Body of pancreas (tissue), 4 donors: ENCODE data around the gene GUSB. TPM values are rescaled to one million over a fixed set of nuclear protein-coding genes. Genes with fewer than 3 reads are reported as not detected.
"Not testable (repeated sequence)": the region's sequence is repeated elsewhere in the genome, so short reads cannot be mapped to it uniquely, and the experiment has no call there.

Experiments
- ATAC-seq: fragments of 150-250 bp; one replicate; pipeline ENCODE4 v1.9.1; 2016
- DNase-seq, 4 donors: peaks; one replicate each; pipeline ENCODE4 v3.0.0-alpha.2; 2019
- H3K27ac ChIP-seq, 4 donors: fragments of 200-600 bp; sonication (generic); 1 replicate in 3 of 4; 2 replicates in 1 of 4; pipeline versions ENCODE4 v1.5.1 to v1.6.1; 2016 to 2019; ENCODE audit warnings: mild to moderate bottlenecking in 1 of 4, mixed read lengths in 1 of 4, moderate library complexity in 1 of 4
- H3K27me3 ChIP-seq, 2 donors: fragments of 200-600 bp; sonication (generic); one replicate each; pipeline ENCODE4 v1.6.0; 2016; ENCODE audit warnings: mild to moderate bottlenecking in 1 of 2
- H3K36me3 ChIP-seq, 2 donors: fragments of 200-600 bp; sonication (generic); replicated peaks in 1 of 2; 2 replicates each; pipeline ENCODE4 v1.5.1; 2016; ENCODE audit warnings: low read depth in 2 of 2; ENCODE audit not compliant: insufficient read depth in 1 of 2
- H3K4me1 ChIP-seq: fragments of 200-600 bp; sonication (generic); one replicate; pipeline ENCODE4 v1.6.0; 2016
- H3K4me3 ChIP-seq, 2 donors: fragments of 200-600 bp; sonication (generic); 1 replicate in 1 of 2; 2 replicates in 1 of 2; pipeline ENCODE4 v1.5.1; 2016 to 2019
- H3K9me3 ChIP-seq, 3 donors: fragments of 200-600 bp; sonication (generic); 1 replicate in 2 of 3; 2 replicates in 1 of 3; pipeline ENCODE4 v1.5.1; 2016
- POLR2A ChIP-seq, 3 donors: fragments of 450-650 bp; IDR thresholded peaks; one replicate each; pipeline ENCODE4 v1.6.1; 2016; ENCODE audit warnings: antibody characterized with exemption in 3 of 3, mild to moderate bottlenecking in 2 of 3
- WGBS, 2 donors: methylation state at CpG; one replicate each; pipeline ENCODE4 v1.1.5; 2017; 5-methylcytosine and 5-hydroxymethylcytosine counted together
- intact Hi-C: fragments of 100-400 bp; cut with DNase I; formaldehyde crosslinking; loops from one replicate; pipeline ENCODE4 v1.15.1; 2023
- total RNA-seq, 2 donors: library from RNA; depleted of rRNA; stranded (reverse); fragments of >200 nt; gene quantifications; one replicate each; pipeline ENCODE4 v1.1.0, GENCODE V29; 2016
- TF ChIP-seq, protein P1 (sequence below), 7 experiments: fragments of 450-650 bp in 4 of 7; fragments of 200-600 bp in 3 of 7; sonication (generic) in 3 of 7; IDR thresholded peaks; one replicate each; pipeline ENCODE4 v1.5.1; 2016 to 2019; ENCODE audit warnings: antibody characterized with exemption in 7 of 7

The GUSB gene
- total RNA-seq, result 10 to 100 TPM; 27.0 to 50.8 TPM

DNA sequence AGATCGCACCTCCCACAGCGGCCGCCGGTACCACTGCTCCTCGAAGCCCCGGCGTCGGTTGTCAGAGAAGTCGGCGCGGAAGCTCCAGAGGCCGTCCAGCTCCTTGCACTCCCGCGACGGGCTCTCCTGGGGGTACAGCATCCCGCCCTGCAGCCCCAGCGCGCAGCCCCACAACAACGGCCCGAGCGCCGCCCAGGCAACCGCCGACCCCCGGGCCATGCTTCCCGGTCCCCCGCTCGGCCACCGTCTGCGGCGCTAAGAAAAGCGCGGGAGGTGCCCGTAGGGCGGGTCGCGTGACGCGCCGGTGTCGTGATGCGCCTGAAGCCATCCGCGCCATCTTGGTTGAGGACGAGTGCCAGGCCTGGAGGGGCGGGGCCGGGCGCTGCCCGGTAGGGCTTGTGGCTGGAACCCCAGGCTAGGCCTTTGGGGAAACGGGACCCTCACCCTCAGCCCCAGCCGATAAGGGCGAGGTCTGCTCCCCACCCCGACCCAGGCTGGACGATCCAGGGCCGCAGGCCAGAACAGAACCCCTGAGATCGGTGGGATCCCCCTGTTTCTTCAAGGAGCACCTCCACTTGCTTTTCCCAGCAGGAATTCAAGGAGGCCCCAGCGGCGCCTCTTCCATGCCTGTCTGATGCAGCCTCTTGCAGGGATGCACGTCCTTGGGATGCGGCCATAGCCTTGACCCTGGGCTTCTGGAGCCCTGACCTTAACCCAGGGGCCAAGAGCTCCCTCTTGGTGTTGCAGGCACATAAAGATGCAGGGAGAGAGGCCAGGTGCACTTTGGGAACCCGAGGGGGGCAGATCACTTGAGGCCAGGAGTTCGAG, at the start of gene GUSB:
Gene GUSB, minus strand, starts transcription at position 249 of the 828 bp plus-strand sequence. Its CDS starts 30 bp downstream, at position 219.
- DNase-seq (peak; percentile 91 to 93 (median 92)), ATAC-seq (peak; percentile 99)
- H3K27me3 ChIP-seq, result no peaks in the 10 kb centered on the region
- peaks cover 16% of the 10 kb centered on the region for H3K4me1 ChIP-seq
- TF ChIP-seq, protein P1, sequence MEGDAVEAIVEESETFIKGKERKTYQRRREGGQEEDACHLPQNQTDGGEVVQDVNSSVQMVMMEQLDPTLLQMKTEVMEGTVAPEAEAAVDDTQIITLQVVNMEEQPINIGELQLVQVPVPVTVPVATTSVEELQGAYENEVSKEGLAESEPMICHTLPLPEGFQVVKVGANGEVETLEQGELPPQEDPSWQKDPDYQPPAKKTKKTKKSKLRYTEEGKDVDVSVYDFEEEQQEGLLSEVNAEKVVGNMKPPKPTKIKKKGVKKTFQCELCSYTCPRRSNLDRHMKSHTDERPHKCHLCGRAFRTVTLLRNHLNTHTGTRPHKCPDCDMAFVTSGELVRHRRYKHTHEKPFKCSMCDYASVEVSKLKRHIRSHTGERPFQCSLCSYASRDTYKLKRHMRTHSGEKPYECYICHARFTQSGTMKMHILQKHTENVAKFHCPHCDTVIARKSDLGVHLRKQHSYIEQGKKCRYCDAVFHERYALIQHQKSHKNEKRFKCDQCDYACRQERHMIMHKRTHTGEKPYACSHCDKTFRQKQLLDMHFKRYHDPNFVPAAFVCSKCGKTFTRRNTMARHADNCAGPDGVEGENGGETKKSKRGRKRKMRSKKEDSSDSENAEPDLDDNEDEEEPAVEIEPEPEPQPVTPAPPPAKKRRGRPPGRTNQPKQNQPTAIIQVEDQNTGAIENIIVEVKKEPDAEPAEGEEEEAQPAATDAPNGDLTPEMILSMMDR (IDR thresholded peaks at IDR 0.05), result peak in 2 of 7 experiments; percentile 16 to 17
- peak; percentile 49 to 74 (median 67) for TF ChIP-seq POLR2A (IDR thresholded peaks at IDR 0.05)
- H3K36me3 ChIP-seq, result no peaks in the 10 kb centered on the region
- intact Hi-C loops, result no loop called here
- 4 to 21% methylated on average over 6 to 61 of the region's 62 CpGs for WGBS, 2 donors
- H3K9me3 ChIP-seq, result no peaks in the 10 kb centered on the region
- H3K27ac ChIP-seq, result peak within 1 kb of the TSS in 3 of 4 donors; percentile 52 to 75 (median 72)
- peak within 1 kb of the TSS; percentile 24 to 98 for H3K4me3 ChIP-seq

DNA sequence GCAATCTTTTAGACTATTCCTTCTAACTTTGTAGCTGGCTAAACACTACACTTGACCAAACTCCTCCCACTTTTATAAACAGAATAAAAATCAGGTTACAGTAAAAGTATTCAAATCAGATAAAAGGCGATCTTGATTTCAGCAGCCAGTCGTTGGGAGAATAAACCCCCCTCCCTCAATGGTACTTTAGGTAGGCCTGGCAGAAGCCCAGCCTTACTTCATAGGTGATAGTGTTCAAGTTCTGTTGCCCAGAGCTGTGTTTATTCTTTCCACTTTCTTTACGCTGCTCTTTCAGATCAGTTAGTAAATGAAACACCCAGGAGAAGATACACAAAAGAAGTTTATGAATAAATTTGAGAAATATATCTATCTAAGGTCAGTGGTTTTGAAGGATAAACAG, 46.3 kb upstream of the GUSB start:
- H3K4me3 ChIP-seq, DNase-seq, H3K27me3 ChIP-seq, ATAC-seq, H3K4me1 ChIP-seq, intact Hi-C loops, H3K9me3 ChIP-seq, H3K27ac ChIP-seq, H3K36me3 ChIP-seq: not testable (repeated sequence)
- 44 to 47% methylated on average over 3 of the region's 3 CpGs for WGBS, 2 donors

DNA sequence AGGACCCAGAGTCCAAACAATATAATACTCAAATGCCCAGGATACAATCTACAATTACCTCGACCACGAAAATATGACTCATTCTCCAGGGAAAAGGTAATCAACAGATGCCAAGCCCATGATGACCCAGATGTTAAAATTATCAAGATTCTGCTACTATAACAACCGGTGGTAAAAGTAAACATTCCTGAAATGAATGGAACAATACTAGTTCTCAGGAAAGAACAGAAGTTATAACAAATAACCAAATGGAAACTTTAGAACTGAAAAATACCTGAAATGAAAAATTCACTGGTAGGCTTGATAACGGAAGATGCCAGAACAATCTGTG, 34.1 kb upstream of the GUSB start:
- no peak for DNase-seq
- no peaks in the 10 kb centered on the region for H3K27me3 ChIP-seq
- intact Hi-C loops, result no loop called here
- WGBS, 2 donors, result 24 to 30% methylated on average over 4 of the region's 4 CpGs
- TF ChIP-seq, protein P1 (IDR thresholded peaks at IDR 0.05), result no peak
- TF ChIP-seq POLR2A (IDR thresholded peaks at IDR 0.05), result no peak
- H3K36me3 ChIP-seq, result no peaks in the 10 kb centered on the region
- no peaks in the 10 kb centered on the region for H3K4me1 ChIP-seq
- no peak overlapping the region for H3K4me3 ChIP-seq
- no peak for ATAC-seq
- H3K9me3 ChIP-seq, result no peaks in the 10 kb centered on the region
- H3K27ac ChIP-seq, result no peak overlapping the region

DNA sequence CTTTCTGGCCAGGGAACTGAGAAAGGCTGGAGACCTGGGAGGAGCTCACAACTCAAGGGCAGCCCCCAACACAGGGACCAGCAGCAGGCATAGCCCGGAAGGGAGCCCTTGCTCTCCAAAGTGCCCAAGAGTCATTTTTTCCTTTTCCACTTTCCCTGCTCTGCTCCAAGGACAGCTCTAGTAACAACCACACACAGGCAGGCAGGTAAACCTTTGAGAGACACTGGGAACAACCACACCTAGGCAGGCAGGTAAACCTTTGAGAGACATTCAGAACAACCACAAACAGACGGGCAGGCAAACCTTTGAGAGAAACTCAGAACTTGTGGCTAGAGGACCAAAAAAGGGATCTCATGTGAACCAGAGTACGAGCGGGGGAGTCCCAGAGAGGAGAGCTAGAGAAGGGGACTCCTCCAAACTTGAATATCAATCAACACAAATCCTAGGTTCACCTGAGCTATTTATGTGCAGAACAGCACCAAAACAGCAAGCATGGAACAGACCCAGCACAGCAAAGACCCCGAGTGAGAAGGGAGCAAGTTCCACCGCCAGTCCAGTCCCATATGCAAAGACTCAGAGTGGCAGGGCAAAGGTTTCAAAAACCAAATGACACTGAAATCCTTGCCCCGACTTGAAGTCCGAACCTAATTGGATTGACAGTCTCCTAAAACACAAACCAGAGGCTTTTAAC, 33.6 kb upstream of the GUSB start:
- Histone ChIP-seq H3K4me3 (no peak overlapping the region), H3K27ac (no peak overlapping the region), H3K36me3 (no peaks in the 10 kb centered on the region), H3K4me1 (no peaks in the 10 kb centered on the region), H3K9me3 (no peaks in the 10 kb centered on the region), H3K27me3 (no peaks in the 10 kb centered on the region)
- ATAC-seq, result no peak
- TF ChIP-seq, protein P1 (IDR thresholded peaks at IDR 0.05), result no peak
- TF ChIP-seq POLR2A (IDR thresholded peaks at IDR 0.05), result no peak
- intact Hi-C loops, result no loop called here
- no peak for DNase-seq
- WGBS, 2 donors, result 77 to 83% methylated on average over 8 of the region's 8 CpGs

DNA sequence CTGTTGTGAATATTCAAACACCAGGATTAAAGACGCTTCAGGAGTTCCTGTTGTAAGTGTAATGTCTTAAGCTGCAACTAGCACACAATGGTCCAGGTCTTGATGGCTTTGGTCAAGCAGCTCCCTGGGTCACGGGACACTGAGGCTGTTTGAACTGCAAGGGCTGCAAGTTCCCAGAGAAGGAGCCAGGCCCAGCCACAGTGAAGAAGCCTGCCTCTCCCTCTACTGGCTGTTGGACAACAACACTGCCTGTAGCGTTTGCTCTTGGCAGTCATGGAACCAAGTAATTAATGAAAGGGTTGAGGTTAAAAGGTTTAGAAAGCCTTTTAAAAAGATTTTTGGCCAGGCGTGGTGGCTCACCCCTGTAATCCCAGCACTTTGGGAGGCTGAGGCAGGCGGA, 31.9 kb upstream of the GUSB start:
- no peaks in the 10 kb centered on the region for H3K36me3 ChIP-seq
- no peaks in the 10 kb centered on the region for H3K4me1 ChIP-seq
- DNase-seq (peak; percentile 14 to 37 (median 28)), ATAC-seq (no peak)
- TF ChIP-seq POLR2A (IDR thresholded peaks at IDR 0.05), result no peak
- TF ChIP-seq, protein P1 (IDR thresholded peaks at IDR 0.05), result peak in 4 of 7 experiments; percentile 22 to 32 (median 28)
- H3K27ac ChIP-seq, result no peak overlapping the region
- 68 to 69% methylated on average over 5 of the region's 5 CpGs for WGBS, 2 donors
- no peaks in the 10 kb centered on the region for H3K9me3 ChIP-seq
- no peak overlapping the region for H3K4me3 ChIP-seq
- H3K27me3 ChIP-seq, result no peaks in the 10 kb centered on the region
- intact Hi-C loops, result no loop called here
